K562 (cell line): ENCODE data around the gene SNAI1. TPM values are rescaled to one million over a fixed set of nuclear protein-coding genes. Genes with fewer than 3 reads are reported as not detected.

Experiments
- AFF1 ChIP-seq, 2 experiments: fragments of 450-650 bp; IDR thresholded peaks; 2 replicates each; pipeline ENCODE4 v1.6.1; 2018; ENCODE audit warnings: mild to moderate bottlenecking in 2 of 2, low read depth in 1 of 2; ENCODE audit not compliant: partially characterized antibody in 2 of 2
- ARNT ChIP-seq, 2 experiments: fragments of 450-650 bp; IDR thresholded peaks; 2 replicates each; pipeline ENCODE4 v1.6.1; 2016; ENCODE audit warnings: mild to moderate bottlenecking in 1 of 2
- EP300 ChIP-seq: IDR thresholded peaks from 2 replicates; pipeline ENCODE4 v1.6.1; 2012; ENCODE audit warnings: low read length, improper control_type of control experiment
- HIVEP1 ChIP-seq: fragments of 250-450 bp; sonication (Bioruptor Pico); IDR thresholded peaks from 2 replicates; pipeline ENCODE4 v1.4.0; 2020; ENCODE audit warnings: mild to moderate bottlenecking
- KDM5B ChIP-seq: fragments of 200-600 bp; sonication (generic); IDR thresholded peaks from 2 replicates; pipeline ENCODE4 v1.6.1; 2012; ENCODE audit warnings: low read depth, mild to moderate bottlenecking, moderate library complexity, low read length, control low read depth, inconsistent platforms; ENCODE audit not compliant: insufficient replicate concordance
- NR2C1 ChIP-seq, 2 experiments: fragments of 450-650 bp; IDR thresholded peaks; 2 replicates each; pipeline ENCODE4 v1.6.1; 2017; ENCODE audit warnings: mild to moderate bottlenecking in 2 of 2, antibody characterized with exemption in 1 of 2, inconsistent platforms in 1 of 2, missing compliant biosample characterization in 1 of 2, missing genetic modification characterization in 1 of 2
- SMARCA4 ChIP-seq: fragments of 450-650 bp; IDR thresholded peaks from 2 replicates; pipeline ENCODE4 v1.6.1; 2016
- SUPT5H ChIP-seq: fragments of 450-650 bp; IDR thresholded peaks from 2 replicates; pipeline ENCODE4 v1.6.1; 2016
- TAF7 ChIP-seq: fragments of 450-650 bp; IDR thresholded peaks from 2 replicates; pipeline ENCODE4 v1.6.1; 2016; ENCODE audit warnings: missing genetic modification characterization, missing compliant biosample characterization
- YBX1 ChIP-seq: fragments of 450-650 bp; IDR thresholded peaks from 2 replicates; pipeline ENCODE4 v1.7.1; 2016; ENCODE audit warnings: mild to moderate bottlenecking
- ZBTB40 ChIP-seq, 2 experiments: fragments of 450-650 bp in 1 of 2; sonication (generic) in 1 of 2; formaldehyde crosslinking in 1 of 2; IDR thresholded peaks; 2 replicates each; pipeline versions ENCODE4 v1.7.1 to v1.9.0; 2016 to 2022; ENCODE audit warnings: inconsistent platforms in 1 of 2, mild to moderate bottlenecking in 1 of 2, missing genetic modification reagents in 1 of 2
- ZNF133 ChIP-seq: fragments of 250-450 bp; sonication (Bioruptor Pico); IDR thresholded peaks from 2 replicates; pipeline ENCODE4 v1.4.0; 2020; ENCODE audit warnings: mild to moderate bottlenecking
- ZNF740 ChIP-seq, 3 experiments: fragments of 200-800 bp in 1 of 3; sonication (Bioruptor generic) in 1 of 3; sonication (generic) in 1 of 3; formaldehyde crosslinking in 1 of 3; IDR thresholded peaks; 2 replicates each; pipeline versions ENCODE4 v1.6.1 to v1.8.0; 2016 to 2022; ENCODE audit warnings: mild to moderate bottlenecking in 2 of 3, missing compliant biosample characterization in 2 of 3, missing genetic modification characterization in 2 of 3, missing genetic modification reagents in 1 of 3
- polyA plus RNA-seq, 8 experiments: library from polyadenylated mRNA; depleted of rRNA in 4 of 8; stranded (reverse) in 5 of 8; unstranded in 3 of 8; fragments of >200 nt; fragmentation: Nextera tagmentation in 2 of 8; fragmentation: Illumina TruSeq in 1 of 8; extraction: Ambion mirVana in 2 of 8; extraction: Trizol in 1 of 8; gene quantifications; 2 replicates each; pipeline versions ENCODE4 v1.2.1 to v1.2.3, GENCODE V29; 2011 to 2014; ENCODE audit warnings: inconsistent platforms in 1 of 8, missing spikeins in 1 of 8
- total RNA-seq, 7 experiments: library from RNA; depleted of rRNA in 6 of 7; stranded (reverse); fragments of >200 nt in 6 of 7; fragmentation: Illumina TruSeq in 2 of 7; extraction: Trizol in 2 of 7; gene quantifications; 2 replicates each; pipeline versions ENCODE4 v1.2.1 to v1.2.3, GENCODE V29; 2011 to 2021; ENCODE audit warnings: low replicate concordance in 1 of 7

The SNAI1 gene
- total and polyA plus RNA-seq, 9 of the 15 experiments (the other 6 are each of a cell fraction or from before 2014, with no cell fraction given) = 0.32 to 11.6 (median 2.0) TPM

- TF ChIP-seq AFF1 (IDR thresholded peaks at IDR 0.05; ENCODE audit: low read depth in 1 of 2, partially characterized antibody in 2 of 2) (peak in 1 of 2 experiments; percentile 22), ARNT (IDR thresholded peaks at IDR 0.05) (peak in 1 of 2 experiments; percentile 61; a peak in 1 of 4 replicates), ZBTB40 (IDR thresholded peaks at IDR 0.05) (peak; percentile 58), ZBTB40 (CRISPR knock-in tag; IDR thresholded peaks at IDR 0.05) (no peak), HIVEP1 (no peak), EP300 (0 out of 2 replicates have a peak, but pooled peaks have one; percentile 18), YBX1 (no peak), KDM5B (peak; percentile 56), SUPT5H (0 out of 2 replicates have a peak, but pooled peaks have one; percentile 40), ZNF740 (CRISPR knock-in tag; IDR thresholded peaks at IDR 0.05) (no peak), ZNF740 (tag; IDR thresholded peaks at IDR 0.05) (no peak), ZNF133 (CRISPR knock-in tag) (no peak), NR2C1 (IDR thresholded peaks at IDR 0.05) (0 out of 2 replicates have a peak, but pooled peaks have one; percentile 32), NR2C1 (tag; IDR thresholded peaks at IDR 0.05) (no peak), TAF7 (tag) (peak; percentile 48; the same call in 1 of the 2 replicates), SMARCA4 (0 out of 2 replicates have a peak, but pooled peaks have one; percentile 32)
Measured at GRCh38 chr20:49982072-49982345, 771 bp upstream of the SNAI1 start (continued).
